Activated gamma-delta T cell (primary cell): Measurements from ENCODE around the gene DNLZ.
"Not testable (repeated sequence)": the region's sequence is repeated elsewhere in the genome, so short reads cannot be mapped to it uniquely, and the experiment has no call there.

Experiments used
- DNase-seq: peaks from one replicate; lab custom pipeline; 2025; lab: John Stamatoyannopoulos, UW
- total RNA-seq, 2 donors: gene quantifications; one replicate each; lab custom pipeline; 2026; lab: John Stamatoyannopoulos, UW

The DNLZ gene
- total RNA-seq, result 4.3 to 7.5 reads per million in 2 donors

DNA sequence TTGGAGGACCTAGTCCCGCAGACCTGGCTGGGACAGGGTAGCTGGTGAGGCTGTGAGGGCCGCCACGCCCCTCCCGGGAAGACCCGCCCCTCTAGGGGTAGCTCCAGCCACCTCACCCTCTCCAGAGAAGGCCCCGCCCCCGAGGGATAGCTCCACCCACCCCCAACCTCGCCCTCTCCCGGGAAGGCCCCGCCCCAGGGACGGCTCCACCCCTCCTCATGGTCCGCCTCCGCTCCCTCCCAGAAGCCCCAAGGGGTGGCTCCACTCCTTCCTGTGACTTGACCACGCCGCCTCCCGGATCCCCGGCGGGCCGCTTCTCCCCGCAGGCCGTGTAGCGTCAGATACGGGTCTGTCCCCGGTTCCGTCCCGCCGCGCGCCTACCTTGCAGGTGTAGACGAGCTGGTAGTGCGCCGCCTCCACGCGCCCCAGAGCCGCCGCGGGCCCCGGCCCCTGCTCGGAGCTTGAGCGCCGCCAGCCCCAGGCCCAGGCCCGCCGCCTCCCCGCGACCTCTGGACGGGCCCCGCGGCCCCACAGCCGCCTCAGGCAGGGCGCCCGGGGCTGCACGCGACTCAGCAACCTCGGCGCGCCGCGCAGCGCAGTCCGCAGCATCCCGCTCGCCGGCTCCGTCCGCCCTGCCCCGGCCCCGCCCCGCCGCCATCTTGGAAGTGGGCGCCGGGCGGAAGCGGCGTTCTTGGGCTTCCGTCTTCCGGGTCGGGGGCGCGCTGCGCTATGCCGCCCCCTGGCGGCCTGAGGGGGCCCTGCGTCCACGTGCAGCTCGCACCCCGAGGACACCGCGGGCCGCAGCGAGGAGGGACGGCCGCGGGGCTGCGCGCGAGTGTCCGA lies at the start of gene DNLZ:
DNLZ (minus strand) TSS at position 639 of the 843 bp plus-strand sequence; CDS start at position 609, 30 bp downstream.
- peak; percentile 78 for DNase-seq

DNA sequence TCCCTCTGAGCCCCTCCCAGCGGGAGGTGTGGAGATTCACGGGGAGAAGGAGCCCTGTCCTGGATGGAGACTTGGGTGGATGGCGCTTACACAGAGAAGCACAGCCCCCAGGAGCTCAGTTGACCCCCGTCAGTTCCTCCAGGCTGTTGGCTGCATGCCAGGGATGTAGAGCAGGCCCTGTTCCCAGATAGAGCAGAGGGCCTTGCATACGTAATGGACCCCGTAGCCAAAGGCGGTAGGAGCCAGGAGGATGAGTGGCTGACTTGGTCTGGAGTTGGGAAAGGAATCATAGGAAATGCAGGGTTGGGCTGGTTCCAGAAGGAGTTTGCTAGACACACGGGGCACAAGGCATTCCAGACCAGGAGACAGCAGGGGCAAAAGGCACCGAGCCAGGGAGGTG lies 49.4 kb upstream of the DNLZ start:
- no peak for DNase-seq

DNA sequence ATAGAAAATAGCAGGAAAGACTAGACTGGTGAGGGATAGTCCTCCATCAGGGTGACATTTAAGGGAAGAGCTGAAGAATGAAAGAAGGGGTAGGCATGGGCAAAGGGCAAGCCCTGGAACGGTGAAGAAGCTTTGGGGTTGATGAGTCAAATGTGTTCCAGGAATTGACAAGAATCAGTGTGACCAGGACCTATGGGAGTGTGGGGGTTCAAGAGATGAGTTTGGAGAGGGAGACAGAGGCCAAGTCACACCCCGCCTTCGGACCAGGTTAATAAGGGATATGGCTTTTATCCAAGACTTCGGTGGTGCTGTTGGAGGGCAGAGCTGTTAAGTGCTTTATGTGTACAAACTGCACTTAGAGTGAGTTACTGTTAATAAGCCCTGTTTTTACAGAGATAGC lies 47.8 kb upstream of the DNLZ start:
- DNase-seq, result no peak

DNA sequence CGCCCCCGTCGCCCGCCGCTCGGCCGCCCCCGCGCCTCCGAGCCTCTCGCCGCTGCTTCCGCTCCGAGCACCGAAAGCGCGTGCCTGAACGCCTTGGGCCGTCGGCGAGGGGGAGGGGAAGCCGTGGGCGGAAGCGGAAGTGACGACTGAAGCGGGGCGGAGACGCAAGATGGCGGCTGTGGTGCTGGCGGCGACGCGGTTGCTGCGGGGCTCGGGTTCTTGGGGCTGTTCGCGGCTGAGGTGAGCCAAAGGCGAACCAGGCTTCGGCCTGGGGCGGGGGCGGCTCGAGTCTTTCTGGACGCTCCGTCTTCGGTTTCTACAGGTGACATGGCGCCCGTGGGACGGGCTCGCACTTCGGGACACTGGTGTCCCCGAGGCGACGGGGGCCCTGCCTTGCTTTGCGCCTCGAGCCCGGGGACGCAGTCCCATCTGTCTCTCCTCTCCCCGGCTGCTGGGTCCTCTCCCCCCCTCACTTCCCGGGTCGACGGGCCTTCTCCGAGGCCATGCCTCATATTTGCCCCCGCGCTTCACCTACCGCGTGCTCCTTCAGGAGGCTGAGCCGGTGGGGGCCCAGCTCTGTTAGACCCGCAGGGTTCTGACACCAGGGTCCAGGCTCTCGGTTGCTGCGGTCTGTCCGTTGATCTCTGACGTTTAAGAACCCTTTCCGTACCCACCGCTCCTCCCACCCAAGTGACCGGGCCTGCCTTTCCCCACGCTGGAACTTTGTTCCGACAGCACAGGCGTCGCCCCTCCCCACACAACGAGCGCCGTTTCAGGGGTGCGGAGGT lies 47.1 kb upstream of the DNLZ start, which contains the start of the genes ENTR1 and PMPCA:
ENTR1 (minus strand) TSS at position 115 of the 788 bp plus-strand sequence. CDS start 217 bp downstream, outside the sequence.
PMPCA (plus strand) TSS at position 159 of the 788 bp plus-strand sequence; CDS start at position 170, 11 bp downstream.
- DNase-seq, result peak; percentile 87

DNA sequence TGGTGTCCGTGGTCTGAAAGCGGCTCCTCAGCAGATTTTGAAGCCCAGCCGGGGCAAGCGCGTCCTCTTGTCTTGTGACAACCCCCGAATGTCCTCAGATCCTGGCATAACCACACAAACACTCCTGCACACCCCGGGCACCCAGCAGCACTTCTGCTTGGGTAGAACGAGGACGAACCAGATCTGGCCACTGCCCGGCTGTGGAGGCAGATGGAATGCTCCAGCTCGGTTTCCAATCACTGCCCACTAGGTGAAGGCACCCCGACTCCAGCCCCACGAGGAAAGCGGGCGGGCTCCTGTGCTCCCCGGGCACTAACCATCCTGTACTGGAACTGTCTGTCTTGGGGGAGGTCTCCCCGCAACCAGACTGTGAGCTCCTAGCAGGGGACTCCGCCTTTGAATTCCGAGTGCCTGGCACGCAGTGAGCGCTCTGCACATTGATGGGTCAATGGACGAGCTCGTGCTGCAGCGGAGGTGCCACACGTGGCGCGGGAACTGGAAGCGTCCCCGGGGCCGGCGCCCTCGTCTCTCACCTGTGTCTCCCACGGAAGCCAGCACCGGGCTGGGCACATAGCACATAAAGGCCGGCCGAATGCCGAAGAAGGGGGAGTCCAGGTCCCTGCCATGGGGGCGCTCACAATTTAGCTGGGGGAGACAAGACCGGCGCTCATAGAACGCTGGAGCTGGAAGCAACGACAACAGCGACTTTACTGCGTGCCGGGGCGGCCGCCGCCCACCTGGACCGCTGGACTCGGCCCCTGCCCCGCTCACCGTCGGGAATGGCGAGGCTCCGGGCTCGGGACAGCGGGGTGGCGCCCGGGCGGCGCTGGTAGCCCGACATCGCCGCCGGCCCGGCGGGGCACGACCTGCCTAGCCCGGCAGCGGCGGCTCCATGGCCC lies 46.3 kb upstream of the DNLZ start:
- DNase-seq, result no peak

DNA sequence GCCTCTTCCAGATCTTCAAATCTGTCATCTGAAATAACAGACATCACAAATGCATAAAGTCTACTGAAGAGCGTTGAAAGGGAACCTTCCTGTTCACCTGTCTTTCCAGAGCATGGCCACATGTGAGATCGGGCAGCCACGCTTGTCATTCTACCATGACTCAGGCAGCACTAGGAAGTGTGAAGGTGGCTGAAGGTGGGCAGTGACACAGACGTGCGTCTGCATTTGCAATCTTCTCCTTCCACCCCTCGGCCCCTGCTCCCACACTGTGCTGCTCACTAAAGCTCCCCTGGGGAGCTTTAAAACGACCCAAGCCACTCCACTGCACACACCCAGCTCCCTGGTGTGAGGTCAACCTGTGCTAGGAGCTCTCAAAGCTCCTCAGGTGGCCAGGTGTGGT lies 44.4 kb upstream of the DNLZ start:
- no peak for DNase-seq

GRCh38 chr9:136407061-136407460 lies 43.5 kb upstream of the DNLZ start:
- DNase-seq, result not testable (repeated sequence)

DNA sequence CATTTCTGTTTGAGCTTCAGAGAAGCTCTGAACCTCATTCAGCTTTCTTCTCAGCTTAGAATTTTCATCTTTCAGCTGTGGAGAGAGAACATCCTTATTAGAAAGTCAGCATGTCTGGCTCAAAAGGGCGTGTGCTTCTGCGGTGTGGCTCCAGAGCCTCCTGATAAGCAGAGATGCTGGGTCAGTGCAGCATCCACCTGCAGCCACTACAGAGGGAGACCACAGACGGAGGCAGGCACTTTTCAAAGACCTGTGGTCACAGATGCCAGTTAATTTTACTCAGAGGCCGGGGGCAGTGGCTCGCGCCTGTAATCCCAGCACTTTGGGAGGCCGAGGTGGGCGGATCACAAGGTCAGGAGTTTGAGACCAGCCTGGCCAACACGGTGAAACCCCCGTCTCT lies 42.4 kb upstream of the DNLZ start:
- DNase-seq, result not testable (repeated sequence)

DNA sequence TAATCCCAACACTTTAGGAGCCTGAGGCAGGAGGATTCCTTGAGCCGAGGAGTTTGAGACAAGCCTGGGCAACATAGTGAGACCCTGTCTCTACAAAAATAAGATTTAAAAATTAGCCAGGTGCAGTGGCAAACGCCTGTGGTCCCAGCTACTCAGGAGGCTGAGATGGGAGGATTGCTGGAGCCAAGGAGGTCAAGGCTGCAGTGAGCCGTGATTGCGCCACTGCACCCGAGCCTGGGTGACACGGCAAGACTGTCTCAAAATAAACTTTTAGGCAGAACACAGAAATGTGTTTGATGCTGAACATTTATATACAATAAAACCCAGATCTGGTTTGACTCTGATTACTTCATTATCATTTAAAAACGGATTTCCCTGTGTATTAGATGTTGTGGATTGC lies 41.9 kb upstream of the DNLZ start:
- no peak for DNase-seq

DNA sequence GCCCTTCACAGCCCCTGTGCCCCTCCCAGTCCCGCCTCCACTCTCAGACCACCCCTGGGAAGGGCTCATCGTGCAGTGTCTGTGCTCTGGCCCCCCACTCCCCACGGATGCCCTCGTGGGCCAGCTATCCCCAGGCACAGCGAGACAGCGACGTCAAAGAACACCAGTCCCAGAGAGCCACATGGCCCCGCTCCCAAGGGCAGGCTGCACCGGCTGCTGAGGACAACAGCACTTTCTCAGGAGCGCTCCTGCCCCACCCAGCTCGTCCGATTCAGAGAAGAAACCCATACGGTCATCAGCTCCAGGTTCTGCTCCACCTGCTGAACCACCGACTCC lies 41.2 kb upstream of the DNLZ start:
- no peak for DNase-seq

DNA sequence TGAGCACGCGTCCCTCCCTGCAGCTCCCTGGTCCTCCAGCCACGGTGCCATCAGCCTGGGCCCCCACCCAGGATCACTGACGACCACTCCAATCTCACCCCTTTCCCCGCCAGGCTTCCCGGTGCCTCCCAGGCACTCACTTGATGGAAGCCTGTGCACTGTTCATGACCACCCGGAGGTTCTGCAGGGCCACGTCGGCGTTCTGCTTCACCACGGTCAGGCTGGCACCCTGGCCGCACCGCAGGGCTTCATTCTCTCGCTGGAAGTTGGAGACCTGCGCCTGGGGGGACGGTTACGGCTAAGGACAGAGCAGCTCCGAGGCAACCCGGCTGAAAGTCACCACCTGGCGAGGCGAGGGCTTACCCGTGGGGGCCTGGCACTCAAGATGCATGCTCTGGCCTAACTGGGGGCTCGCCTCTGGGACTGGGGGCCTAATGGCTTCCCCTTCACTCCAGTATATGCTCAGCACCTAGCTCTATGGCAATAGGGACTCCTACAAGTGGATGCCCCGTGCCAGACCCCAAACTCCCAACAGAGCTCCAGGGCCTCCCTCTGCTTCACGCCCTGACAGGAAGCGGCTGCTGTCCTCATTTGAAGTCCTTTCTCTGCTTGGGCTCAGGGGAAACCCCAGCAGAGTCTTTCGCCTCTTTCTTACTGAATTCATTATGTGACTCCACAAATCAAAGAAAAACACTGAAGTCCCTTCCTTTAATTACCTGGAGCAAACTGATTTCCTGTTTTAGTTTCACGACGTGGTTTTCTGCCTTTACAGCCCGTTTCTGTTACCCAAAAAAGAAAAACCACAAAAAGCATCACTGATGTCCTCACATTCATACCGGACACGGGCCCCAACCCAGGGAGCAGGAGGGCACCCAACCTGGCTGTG lies 40.6 kb upstream of the DNLZ start:
- no peak for DNase-seq

- DNase-seq, result no peak
Observed at GRCh38 chr9:136403538-136403914, 40.0 kb upstream of the DNLZ start.

DNA sequence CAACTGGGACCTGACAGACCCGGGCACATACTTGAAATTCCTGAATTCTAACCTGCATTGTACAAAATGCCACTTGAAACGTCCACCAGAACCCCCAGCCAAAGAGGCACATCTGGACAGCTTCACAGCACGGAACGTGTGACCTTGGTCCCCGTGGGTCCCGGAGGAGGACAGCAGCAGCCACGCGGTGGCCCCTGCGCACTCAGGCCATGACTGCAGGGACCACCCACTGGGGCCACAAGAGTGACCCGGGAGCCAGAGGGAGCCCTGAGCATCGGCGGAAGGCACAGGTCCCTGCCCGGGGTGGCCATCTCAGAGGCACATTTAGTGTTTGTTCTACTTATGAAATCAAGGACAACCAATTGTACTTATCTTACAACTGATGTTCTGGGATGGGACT lies 38.5 kb upstream of the DNLZ start:
- no peak for DNase-seq

- no peak for DNase-seq
Observed at GRCh38 chr9:136401173-136401922, 37.8 kb upstream of the DNLZ start.

- DNase-seq, result peak; percentile 78
Observed at GRCh38 chr9:136400038-136400834, 36.7 kb upstream of the DNLZ start, which contains the start of gene SNAPC4. Gene SNAPC4 (minus strand): TSS chr9:136400170. CDS start chr9:136398428, 1,742 bp downstream.

GRCh38 chr9:136399176-136400037 lies 35.9 kb upstream of the DNLZ start:
- DNase-seq, result peak; percentile 41

GRCh38 chr9:136398286-136398685 lies 34.7 kb upstream of the DNLZ start:
- DNase-seq, result no peak

- no peak for DNase-seq
Observed at GRCh38 chr9:136397643-136398042, 34.1 kb upstream of the DNLZ start.
